H1 (cell line): Measurements from ENCODE around the gene INPP5E. TPM values are rescaled to one million over a fixed set of nuclear protein-coding genes. Genes with fewer than 3 reads are reported as not detected.

ENCODE experiments used
- CHD2 ChIP-seq: IDR thresholded peaks from 2 replicates; pipeline ENCODE4 v1.6.1; 2012; ENCODE audit warnings: low read length, improper control_type of control experiment
- KDM1A ChIP-seq: fragments of 200-600, 300-600 bp; sonication (generic); IDR thresholded peaks from 2 replicates; pipeline ENCODE4 v1.7.1; 2016; ENCODE audit warnings: mild to moderate bottlenecking, low read length, borderline replicate concordance
- SP1 ChIP-seq: IDR thresholded peaks from 2 replicates; pipeline ENCODE4 v1.6.1; 2011; ENCODE audit warnings: low read depth, low read length
- SP2 ChIP-seq: IDR thresholded peaks from 2 replicates; pipeline ENCODE4 v1.6.1; 2012; ENCODE audit warnings: mild to moderate bottlenecking, low read length, inconsistent platforms
- polyA plus RNA-seq, 7 experiments: library from polyadenylated mRNA; depleted of rRNA in 3 of 7; stranded (reverse) in 5 of 7; unstranded in 2 of 7; fragments of >200 nt in 5 of 7; fragments of 200-250 nt in 2 of 7; gene quantifications; 1 replicate in 5 of 7; 2 replicates in 1 of 7; 4 replicates in 1 of 7; pipeline versions ENCODE4 v1.2.1 to v1.2.3, GENCODE V29; 2011 to 2013; ENCODE audit warnings: missing spikeins in 2 of 7, mixed read lengths in 2 of 7
- total RNA-seq: library from RNA; stranded (reverse); fragmentation: NEBNext Ultra II Directional; extraction: Animal tissue kit (Norgen Biotek cat#: 25700); gene quantifications from 2 replicates; pipeline ENCODE4 v1.2.1, GENCODE V29; 2021

Gene INPP5E
- total and polyA plus RNA-seq, 2 of the 8 experiments (the other 6 are each of a cell fraction or from before 2014, with no cell fraction given): 8.7 to 11.3 TPM

DNA sequence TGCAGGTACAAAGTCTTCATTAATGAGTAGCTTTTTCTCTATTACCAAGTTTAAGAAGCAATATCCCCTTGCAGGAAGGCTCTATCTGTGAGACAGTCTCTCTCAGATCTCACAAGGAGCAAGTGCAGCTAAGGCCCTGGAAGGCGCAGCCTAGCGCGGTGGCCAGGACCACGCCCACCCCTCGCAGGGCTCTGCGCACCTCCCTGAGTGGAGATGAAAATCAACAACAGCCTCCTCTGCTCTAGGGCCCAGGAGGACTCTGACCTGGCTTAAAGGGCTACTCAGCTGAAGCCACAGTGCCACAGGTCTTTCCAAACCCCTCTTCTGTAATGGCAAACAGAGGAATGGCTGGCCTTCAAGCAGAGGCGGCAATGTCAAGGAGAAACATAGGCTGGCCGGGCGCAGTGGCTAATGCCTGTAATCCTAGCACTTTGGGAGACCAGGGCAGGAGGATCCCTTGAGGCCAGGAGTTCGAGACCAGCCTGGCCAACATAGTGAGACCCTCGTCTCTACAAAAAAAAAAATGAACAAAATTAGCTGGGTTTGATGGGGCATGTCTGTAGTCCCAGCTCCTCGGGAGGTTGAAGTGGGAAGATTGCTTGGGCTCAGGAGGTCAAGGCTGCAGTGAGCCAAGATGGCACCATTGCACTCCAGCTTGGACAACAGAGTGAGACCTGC is 31.3 kb upstream of the INPP5E start (continued):
- TF ChIP-seq CHD2: no peak
- TF ChIP-seq SP1: no peak
- no peak for TF ChIP-seq SP2
- TF ChIP-seq KDM1A: no peak
